ENCODE results near the gene RAPGEF5.

Gene RAPGEF5

DNA sequence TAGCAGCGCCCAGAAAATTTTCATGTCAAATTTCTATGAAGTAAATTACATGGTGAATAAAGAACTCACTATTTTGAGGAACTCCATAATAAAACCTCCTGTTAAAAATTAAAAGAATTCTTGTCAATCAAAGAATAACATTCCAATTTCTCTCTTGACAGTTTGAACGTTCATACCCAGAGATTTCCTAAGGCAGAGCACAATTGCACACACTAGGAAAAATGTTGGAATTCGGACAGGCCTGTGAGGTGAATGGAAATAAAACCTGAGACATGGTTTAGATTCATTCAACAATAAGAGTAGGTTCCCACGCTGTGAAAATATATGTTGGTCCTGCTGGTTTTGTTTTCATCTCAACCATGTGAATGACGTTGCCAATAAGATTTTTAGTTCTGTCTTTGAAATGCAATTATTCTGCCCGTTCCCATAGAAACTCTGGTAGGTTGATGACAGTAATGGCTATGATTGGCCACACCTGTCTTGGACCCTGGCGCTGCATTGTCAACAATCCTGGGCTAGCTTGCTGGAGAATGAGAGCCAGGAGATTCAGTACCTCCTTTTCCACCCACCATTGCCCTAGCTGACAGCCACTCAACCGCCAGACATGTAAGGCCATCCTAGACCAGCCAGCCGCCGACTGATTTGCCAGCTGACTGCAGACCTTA, 43.3 kb upstream of the RAPGEF5 start:
- Histone ChIP-seq H2AFZ (ENCODE audit: low read length) (no peak overlapping the region), H4K20me1 (ENCODE audit: insufficient read depth, low read length) (no peaks in the 10 kb centered on the region), H3K36me3 (replicated peaks; ENCODE audit: insufficient read depth, low read length) (no peaks in the 10 kb centered on the region), H3K79me2 (ENCODE audit: low read length) (no peaks in the 10 kb centered on the region), H3K27ac (ENCODE audit: low read length) (no peak overlapping the region), H3K9me3 (replicated peaks; ENCODE audit: insufficient read depth, low read length) (no peaks in the 10 kb centered on the region), H3K4me2 (ENCODE audit: low read depth, low read length) (no peak overlapping the region), H3K4me3 (ENCODE audit: low read length) (no peak overlapping the region), H3F3A (ENCODE audit: insufficient read depth, low read length) (no peaks in the 10 kb centered on the region), H3K4me1 (ENCODE audit: low read length) (peaks cover 12% of the 10 kb centered on the region), H3K9ac (ENCODE audit: low read length) (no peak overlapping the region), H3K9me2 (replicated peaks; ENCODE audit: insufficient read depth, low read length) (no peaks in the 10 kb centered on the region), H3K27me3 (replicated peaks; ENCODE audit: insufficient read depth, low read length) (no peaks in the 10 kb centered on the region)
- TF ChIP-seq, protein P1, sequence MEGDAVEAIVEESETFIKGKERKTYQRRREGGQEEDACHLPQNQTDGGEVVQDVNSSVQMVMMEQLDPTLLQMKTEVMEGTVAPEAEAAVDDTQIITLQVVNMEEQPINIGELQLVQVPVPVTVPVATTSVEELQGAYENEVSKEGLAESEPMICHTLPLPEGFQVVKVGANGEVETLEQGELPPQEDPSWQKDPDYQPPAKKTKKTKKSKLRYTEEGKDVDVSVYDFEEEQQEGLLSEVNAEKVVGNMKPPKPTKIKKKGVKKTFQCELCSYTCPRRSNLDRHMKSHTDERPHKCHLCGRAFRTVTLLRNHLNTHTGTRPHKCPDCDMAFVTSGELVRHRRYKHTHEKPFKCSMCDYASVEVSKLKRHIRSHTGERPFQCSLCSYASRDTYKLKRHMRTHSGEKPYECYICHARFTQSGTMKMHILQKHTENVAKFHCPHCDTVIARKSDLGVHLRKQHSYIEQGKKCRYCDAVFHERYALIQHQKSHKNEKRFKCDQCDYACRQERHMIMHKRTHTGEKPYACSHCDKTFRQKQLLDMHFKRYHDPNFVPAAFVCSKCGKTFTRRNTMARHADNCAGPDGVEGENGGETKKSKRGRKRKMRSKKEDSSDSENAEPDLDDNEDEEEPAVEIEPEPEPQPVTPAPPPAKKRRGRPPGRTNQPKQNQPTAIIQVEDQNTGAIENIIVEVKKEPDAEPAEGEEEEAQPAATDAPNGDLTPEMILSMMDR (IDR thresholded peaks at IDR 0.05; ENCODE audit: low read length) = no peak
- TF ChIP-seq EZH2 (optimal IDR thresholded peaks at IDR 0.05; ENCODE audit: low read depth, low read length) (no peak), EZH2phosphoT487 (IDR thresholded peaks at IDR 0.05; ENCODE audit: low read length) (no peak)
- no peak for DNase-seq

DNA sequence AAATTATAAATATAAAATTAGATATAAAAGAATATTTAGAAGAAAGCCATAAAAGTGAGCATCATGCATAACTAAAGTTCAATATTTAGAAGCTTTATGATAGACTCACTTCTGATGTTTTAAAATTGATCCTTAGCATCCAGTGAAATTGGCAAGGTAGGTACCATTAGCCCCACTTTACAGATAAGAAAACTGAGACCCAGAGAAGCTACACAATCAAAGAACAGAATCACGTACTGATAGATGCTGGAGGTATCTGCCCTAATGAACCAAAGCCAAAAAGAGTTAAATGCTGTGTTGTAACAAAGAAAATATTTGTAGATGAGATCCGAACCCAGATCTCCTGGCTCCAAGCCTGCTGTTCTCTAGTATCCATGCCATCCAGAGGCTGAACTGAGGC, 42.6 kb upstream of the RAPGEF5 start:
- TF ChIP-seq EZH2 (optimal IDR thresholded peaks at IDR 0.05; ENCODE audit: low read depth, low read length) = no peak
- TF ChIP-seq, protein P1 (IDR thresholded peaks at IDR 0.05; ENCODE audit: low read length) = no peak
- TF ChIP-seq EZH2phosphoT487 (IDR thresholded peaks at IDR 0.05; ENCODE audit: low read length) = no peak
- Histone ChIP-seq H3K9ac (ENCODE audit: low read length) (no peak overlapping the region), H3K36me3 (replicated peaks; ENCODE audit: insufficient read depth, low read length) (no peaks in the 10 kb centered on the region), H3K9me3 (replicated peaks; ENCODE audit: insufficient read depth, low read length) (no peaks in the 10 kb centered on the region), H3F3A (ENCODE audit: insufficient read depth, low read length) (no peaks in the 10 kb centered on the region), H3K79me2 (ENCODE audit: low read length) (no peaks in the 10 kb centered on the region), H3K9me2 (replicated peaks; ENCODE audit: insufficient read depth, low read length) (no peaks in the 10 kb centered on the region), H2AFZ (ENCODE audit: low read length) (no peak overlapping the region), H3K27ac (ENCODE audit: low read length) (no peak overlapping the region), H3K27me3 (replicated peaks; ENCODE audit: insufficient read depth, low read length) (no peaks in the 10 kb centered on the region), H4K20me1 (ENCODE audit: insufficient read depth, low read length) (no peaks in the 10 kb centered on the region), H3K4me1 (ENCODE audit: low read length) (peaks cover 12% of the 10 kb centered on the region), H3K4me2 (ENCODE audit: low read depth, low read length) (no peak overlapping the region), H3K4me3 (ENCODE audit: low read length) (no peak overlapping the region)
- no peak for DNase-seq

DNA sequence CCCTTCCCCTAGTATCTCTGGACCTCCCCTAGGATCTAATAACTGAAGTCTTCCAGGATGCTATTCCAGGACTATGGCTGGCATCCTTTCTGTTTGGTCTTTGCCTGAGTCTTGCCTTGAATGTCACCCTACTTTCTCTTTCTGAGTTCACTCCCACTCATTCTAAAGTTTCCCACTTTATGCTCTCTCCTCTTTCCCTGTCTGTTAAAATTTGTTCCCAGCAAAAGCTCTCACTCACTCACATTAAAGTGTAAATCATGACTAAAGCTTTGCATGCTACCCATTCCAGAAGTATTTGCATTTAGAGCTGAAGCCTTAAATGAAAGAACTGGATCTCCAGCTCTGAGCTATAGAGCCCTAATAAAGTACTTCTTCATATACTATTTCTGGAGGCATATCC, 42.1 kb upstream of the RAPGEF5 start:
- no peak for DNase-seq
- no peak overlapping the region for H3K27ac ChIP-seq (ENCODE audit: low read length)
- H3K9ac ChIP-seq (ENCODE audit: low read length) = no peak overlapping the region
- H3K4me1 ChIP-seq (ENCODE audit: low read length) = peaks cover 12% of the 10 kb centered on the region
- TF ChIP-seq EZH2phosphoT487 (IDR thresholded peaks at IDR 0.05; ENCODE audit: low read length) = no peak
- TF ChIP-seq, protein P1 (IDR thresholded peaks at IDR 0.05; ENCODE audit: low read length) = no peak
- no peak for TF ChIP-seq EZH2 (optimal IDR thresholded peaks at IDR 0.05; ENCODE audit: low read depth, low read length)
- no peaks in the 10 kb centered on the region for H3K36me3 ChIP-seq (replicated peaks; ENCODE audit: insufficient read depth, low read length)
- H3K9me2 ChIP-seq (replicated peaks; ENCODE audit: insufficient read depth, low read length) = no peaks in the 10 kb centered on the region
- H4K20me1 ChIP-seq (ENCODE audit: insufficient read depth, low read length) = no peaks in the 10 kb centered on the region
- H2AFZ ChIP-seq (ENCODE audit: low read length) = no peak overlapping the region
- H3K27me3 ChIP-seq (replicated peaks; ENCODE audit: insufficient read depth, low read length) = no peaks in the 10 kb centered on the region
- H3F3A ChIP-seq (ENCODE audit: insufficient read depth, low read length) = no peaks in the 10 kb centered on the region
- H3K79me2 ChIP-seq (ENCODE audit: low read length) = no peaks in the 10 kb centered on the region
- no peak overlapping the region; the same call in 1 of the 2 replicates for H3K4me2 ChIP-seq (ENCODE audit: low read depth, low read length)
- H3K9me3 ChIP-seq (replicated peaks; ENCODE audit: insufficient read depth, low read length) = no peaks in the 10 kb centered on the region
- no peak overlapping the region for H3K4me3 ChIP-seq (ENCODE audit: low read length)
